Amniotic stem cell (primary cell): Measurements from ENCODE around the gene SLC35E2B.
"Not testable (repeated sequence)": the region's sequence is repeated elsewhere in the genome, so short reads cannot be mapped to it uniquely, and the experiment has no call there.

Experiments
- DNase-seq: peaks from one replicate; lab custom pipeline; 2025; lab: John Stamatoyannopoulos, UW

The SLC35E2B gene

GRCh38 chr1:1674806-1675205 is 17.8 kb downstream of the SLC35E2B start:
- DNase-seq = not testable (repeated sequence)

- no peak for DNase-seq
Measured at GRCh38 chr1:1672181-1672965, 20.2 kb downstream of the SLC35E2B start.

GRCh38 chr1:1671365-1672119 is 21.1 kb downstream of the SLC35E2B start:
- DNase-seq = no peak

- DNase-seq = no peak
Measured at GRCh38 chr1:1670866-1671265, 21.7 kb downstream of the SLC35E2B start.

- DNase-seq = no peak
Measured at GRCh38 chr1:1669468-1670440, 22.8 kb downstream of the SLC35E2B start.

GRCh38 chr1:1666526-1666925 is 26.1 kb downstream of the SLC35E2B start:
- DNase-seq = no peak

GRCh38 chr1:1665815-1666251 is 26.8 kb downstream of the SLC35E2B start:
- DNase-seq = no peak

GRCh38 chr1:1664941-1665814 is 27.4 kb downstream of the SLC35E2B start:
- DNase-seq = no peak

GRCh38 chr1:1664318-1664717 is 28.3 kb downstream of the SLC35E2B start:
- DNase-seq = not testable (repeated sequence)

GRCh38 chr1:1662830-1663560 is 29.6 kb downstream of the SLC35E2B start:
- DNase-seq = not testable (repeated sequence)

GRCh38 chr1:1662392-1662791 is 30.2 kb downstream of the SLC35E2B start:
- peak; percentile 24 for DNase-seq

- DNase-seq = peak; percentile 87
Measured at GRCh38 chr1:1658583-1659549, 33.7 kb downstream of the SLC35E2B start, which contains the start of gene CDK11B. TSS of gene CDK11B (minus strand) at chr1:1659004. CDS start at chr1:1657485, 1,519 bp downstream.

- DNase-seq = not testable (repeated sequence)
Measured at GRCh38 chr1:1648265-1648664, 44.3 kb downstream of the SLC35E2B start.

GRCh38 chr1:1647567-1648241 is 44.9 kb downstream of the SLC35E2B start:
- not testable (repeated sequence) for DNase-seq

- DNase-seq = not testable (repeated sequence)
Measured at GRCh38 chr1:1646326-1646725, 46.3 kb downstream of the SLC35E2B start.

GRCh38 chr1:1640711-1641461 is 51.7 kb downstream of the SLC35E2B start:
- DNase-seq = not testable (repeated sequence)

GRCh38 chr1:1640081-1640480 is 52.5 kb downstream of the SLC35E2B start:
- DNase-seq = not testable (repeated sequence)
